GM21360 (cell line): Measurements from ENCODE around the gene N4BP3.

Experiments used
- ATAC-seq: cut with Tn5 transposase; IDR thresholded peaks from one replicate; pipeline ENCODE4 v1.9.1; 2021; ENCODE audit warnings: mild to moderate bottlenecking, moderate library complexity; ENCODE audit not compliant: unreplicated experiment

N4BP3 gene

DNA sequence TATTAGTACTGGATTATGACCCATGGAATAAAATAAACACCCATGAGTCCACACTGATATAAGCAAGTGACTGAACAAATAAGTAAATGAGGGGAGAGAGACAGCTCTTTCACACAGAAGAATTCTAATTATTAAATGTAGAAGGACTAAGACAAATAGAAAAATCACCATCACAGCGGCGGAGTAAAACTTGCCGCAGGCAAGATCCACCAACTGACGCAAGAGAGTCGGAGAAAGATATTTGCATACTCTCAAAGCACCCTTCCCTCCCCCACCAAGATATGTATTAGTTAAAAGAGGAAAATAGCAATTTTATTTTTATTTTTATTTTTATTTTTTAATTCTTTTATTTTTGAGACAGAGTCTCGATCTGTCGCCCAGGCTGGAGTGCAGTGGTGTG lies 14.6 kb upstream of the N4BP3 start:
- ATAC-seq = no peak

- no peak for ATAC-seq
Measured at GRCh38 chr5:178103612-178104011, 9.7 kb upstream of the N4BP3 start.

DNA sequence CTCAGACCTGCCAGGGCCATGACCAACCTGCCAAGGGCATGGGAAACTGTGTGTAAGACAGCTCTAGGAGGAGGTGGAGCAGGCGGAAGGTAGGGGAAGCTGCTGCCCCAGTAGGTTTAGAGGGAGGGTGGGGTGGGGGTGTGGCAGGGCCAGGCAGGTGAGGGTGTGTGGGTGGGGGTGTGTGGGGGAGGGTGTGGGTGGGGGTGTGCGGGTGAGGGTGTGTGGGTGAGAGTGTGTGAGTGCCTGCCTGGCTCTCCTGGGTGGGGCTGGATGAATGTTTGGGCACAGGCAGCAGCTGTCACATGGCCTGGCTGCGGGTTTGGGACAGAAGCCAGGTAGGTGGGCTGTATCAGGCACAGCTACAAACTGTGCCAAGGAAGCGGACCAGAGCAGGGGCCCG lies 8.8 kb upstream of the N4BP3 start:
- no peak for ATAC-seq

DNA sequence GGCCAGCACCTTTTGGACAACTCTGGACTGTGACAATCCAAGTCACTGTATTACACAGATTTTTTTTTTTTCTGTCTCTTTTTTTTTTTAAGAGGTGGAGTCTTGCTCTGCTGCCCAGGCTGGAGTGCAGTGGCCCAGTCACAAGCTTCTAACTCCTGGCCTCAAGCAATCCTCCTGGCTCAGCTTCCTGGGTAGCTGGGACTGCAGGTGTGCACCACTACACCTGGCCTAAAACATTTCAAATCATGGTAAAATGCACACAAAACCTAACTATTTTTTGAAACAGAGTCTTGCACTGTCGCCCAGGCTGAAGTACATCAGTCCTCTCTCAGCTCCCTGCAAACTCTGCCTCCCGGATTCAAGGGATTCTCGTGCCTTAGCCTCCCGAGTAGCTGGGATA lies 7.2 kb upstream of the N4BP3 start:
- ATAC-seq = no peak

DNA sequence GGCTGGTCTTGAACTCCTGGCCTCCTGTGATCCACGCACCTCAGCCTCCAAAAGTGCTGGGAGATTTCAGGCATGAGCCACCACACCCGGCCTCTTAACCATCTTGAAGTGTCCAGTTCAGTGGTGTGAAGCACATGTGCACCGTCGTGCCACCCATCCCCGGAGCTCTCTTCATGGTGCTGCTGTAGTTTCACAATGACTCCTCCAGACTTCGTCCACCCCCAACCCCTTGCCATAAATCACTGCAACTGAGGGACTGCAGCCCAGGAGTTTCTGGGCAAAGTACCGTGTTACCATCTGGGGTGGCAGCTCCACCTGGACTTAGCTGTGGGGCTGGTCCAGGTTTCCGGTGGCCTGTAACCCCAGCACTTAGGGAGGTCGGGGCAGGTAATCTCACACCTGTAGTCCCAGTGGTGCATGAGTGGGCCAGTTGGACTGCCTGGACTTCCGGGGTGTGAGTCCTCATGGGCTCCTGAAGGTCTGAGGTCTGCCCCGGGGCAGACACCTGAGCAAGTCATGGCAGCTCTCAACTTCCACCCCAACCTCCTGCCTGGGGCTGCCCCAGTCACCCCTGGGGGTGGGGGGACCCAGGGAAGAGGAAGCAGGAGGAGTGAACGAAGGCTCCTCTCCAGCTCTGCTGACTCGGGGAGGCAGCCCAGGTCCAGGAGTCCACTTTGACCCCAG lies 6.6 kb upstream of the N4BP3 start:
- no peak for ATAC-seq

GRCh38 chr5:178107756-178108310 lies 5.5 kb upstream of the N4BP3 start:
- no peak for ATAC-seq

- no peak for ATAC-seq
Measured at GRCh38 chr5:178108446-178108845, 4.9 kb upstream of the N4BP3 start.

DNA sequence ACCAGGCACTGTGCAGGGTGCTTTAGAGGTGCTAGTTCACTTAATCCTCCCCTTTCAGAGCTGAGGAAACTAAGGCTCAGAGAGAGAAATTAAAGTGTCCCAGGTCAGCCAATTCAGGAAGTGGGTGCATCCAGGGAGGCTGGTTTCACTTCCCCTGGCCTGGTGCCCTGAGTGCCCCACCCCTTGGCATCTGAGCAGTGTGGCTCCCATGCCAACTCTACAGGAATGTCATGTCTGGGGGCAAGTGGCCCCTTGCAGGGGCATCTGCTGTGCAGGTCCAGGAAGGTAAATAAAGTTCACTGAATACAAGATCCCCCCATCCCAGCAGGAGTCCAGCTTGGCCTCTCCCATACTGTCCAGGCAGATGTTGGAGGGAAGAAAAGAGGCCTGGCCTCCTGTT lies 4.4 kb upstream of the N4BP3 start:
- no peak for ATAC-seq

- no peak for ATAC-seq
Measured at GRCh38 chr5:178110511-178110910, 2.8 kb upstream of the N4BP3 start.

GRCh38 chr5:178111925-178112324 lies 1.4 kb upstream of the N4BP3 start:
- no peak for ATAC-seq

DNA sequence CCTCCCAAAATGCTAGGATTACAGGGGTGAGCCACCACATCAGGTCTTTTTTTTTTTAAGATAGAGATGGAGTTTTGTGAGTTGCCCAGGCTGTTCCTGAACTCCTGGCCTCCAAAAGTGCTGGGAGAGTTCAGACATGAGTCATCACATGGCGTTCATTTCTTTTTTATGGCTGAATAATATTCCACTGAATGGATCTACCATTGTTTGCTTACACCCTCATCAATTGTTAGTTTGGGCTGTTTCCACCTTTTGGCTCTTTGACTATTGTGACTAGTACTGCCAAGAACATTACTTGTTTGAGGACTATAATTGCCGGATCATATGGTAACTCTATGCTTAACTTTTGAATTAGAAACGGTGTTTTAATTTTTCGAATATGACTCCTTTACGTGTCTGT lies 787 bp upstream of the N4BP3 start:
- ATAC-seq = no peak

GRCh38 chr5:178113841-178114324 lies 551 bp downstream of the N4BP3 start:
- ATAC-seq = peak; percentile 15

DNA sequence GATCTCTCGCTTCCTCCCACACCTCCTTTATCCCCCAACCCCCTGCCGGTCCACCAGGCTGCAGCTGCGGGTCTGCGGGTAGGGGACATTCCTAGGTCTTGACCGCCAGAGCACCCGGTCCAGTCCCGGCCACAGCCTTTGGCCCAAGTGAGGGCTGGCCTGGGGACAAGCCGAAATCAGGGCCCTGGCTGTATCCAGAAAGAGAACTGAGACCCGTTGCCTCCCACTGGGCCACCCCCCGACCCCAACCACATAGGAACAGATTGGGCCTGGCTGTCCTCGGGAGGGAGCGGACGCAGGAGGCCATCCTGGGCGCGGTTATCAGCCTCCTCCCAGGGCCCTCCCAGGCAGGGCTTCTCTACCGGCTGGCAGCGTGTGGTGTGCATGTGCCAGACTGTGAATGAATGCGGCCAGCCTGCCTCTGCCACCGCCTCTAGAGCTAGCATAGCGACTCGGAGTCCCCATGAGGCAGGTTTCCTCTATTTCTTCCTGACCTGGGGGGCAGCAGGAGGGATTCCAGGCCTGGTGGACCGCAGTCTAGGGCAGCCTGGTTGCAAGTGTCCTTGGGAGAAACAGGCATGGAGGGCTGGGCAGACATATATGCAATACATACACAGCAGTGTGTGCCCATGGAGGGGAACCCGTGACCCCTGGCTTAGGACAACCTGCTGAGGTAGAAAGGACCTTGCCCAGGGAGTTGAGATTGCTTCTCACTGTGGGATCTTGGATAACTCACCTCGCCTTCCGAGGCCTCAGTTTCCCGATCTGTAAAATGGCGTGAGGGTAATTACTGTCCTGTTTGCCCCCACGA lies 1.2 kb downstream of the N4BP3 start:
- no peak for ATAC-seq

GRCh38 chr5:178115136-178115813 lies 1.9 kb downstream of the N4BP3 start:
- ATAC-seq = no peak

DNA sequence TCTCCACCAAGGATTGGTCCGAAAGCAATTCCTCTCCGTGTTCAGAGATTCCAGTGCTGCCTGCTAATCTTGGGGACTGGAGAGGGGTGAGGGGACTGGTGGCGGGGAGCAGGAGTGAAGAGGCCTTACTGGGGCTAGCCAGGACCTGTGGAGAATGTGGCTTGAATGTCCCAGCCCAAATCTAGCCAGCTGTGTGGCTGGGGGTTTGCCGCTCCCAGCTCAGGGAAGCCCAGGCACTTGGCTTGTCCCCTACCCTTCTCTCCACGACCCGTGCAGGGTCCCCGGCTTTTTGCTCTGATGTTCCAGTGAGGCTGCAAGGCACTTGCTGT lies 2.4 kb downstream of the N4BP3 start:
- ATAC-seq = no peak

DNA sequence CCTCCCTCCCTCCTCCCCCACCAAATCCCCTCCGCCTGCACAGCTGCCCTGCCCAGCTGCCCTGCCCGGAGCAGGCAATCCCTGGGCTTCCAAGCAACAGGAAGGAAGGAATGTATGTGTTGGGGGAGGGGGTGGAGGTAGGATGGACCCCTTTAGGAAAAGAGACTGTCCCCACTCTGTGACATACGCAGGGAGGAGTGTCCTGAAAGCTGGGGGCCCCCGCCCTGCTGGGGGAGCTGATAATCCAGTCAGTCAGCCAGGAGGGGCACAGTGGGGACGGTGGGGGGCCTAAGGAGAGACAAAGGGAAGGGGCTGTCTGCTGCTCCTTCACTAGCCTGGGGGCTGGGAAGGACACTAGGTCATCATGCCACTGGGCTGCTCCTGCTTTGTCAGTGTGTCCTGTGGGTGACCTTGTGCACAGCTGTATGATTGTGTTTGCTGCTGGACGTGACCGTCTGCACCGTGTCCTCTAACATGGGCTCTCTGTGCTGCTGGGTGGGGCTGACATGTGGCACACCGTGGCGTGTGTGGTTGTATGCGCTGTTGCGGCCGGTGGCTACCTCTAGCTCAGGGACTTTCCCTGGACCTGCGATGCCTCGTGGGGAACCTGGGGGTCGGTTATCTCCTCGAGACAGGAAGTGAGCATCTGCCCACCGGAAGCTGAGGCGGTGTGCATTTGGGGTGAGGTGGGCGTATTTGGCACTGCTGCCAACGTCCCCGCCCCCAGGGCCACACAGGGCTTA lies 3.0 kb downstream of the N4BP3 start:
- peak; percentile 27 for ATAC-seq

DNA sequence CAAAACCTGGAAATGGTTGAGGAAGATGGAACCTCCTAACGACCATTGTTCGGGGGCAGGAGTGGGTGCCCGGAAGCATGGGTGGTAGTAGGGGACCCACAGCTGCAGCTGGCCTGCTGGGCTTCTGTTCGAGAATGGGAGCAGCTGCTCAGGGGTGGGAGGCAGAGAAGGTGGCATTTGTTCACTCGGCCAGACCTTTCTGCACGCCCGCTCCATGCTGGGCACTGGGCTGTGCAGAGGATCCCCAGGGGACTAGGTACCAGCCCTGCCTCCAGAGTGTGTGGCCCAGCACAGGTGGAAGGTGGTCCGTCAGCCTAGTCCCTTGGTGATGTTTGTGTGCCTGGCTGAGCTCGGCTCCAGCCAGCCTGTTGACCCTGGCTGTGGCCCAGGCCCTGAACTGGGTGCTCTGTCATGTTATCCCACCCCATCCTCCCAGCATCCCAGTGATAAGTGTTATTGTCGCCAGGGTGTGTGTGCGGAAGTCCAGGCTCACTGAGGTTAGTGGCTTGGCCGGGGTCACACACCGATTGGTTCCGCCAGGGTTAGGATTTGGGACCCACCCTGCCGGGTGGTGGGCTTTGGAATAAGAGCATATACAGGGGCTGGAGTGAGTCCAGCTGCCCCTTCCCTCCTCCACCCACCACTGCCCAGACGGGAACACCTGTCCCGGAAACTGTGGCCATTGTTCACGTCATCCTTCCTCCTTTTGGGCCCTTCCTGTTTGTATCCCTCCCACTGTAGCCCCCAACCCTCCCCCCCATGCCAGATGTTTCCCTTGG lies 4.8 kb downstream of the N4BP3 start:
- no peak for ATAC-seq

GRCh38 chr5:178119915-178120606 lies 6.7 kb downstream of the N4BP3 start:
- ATAC-seq = no peak

- peak; percentile 69 for ATAC-seq
Measured at GRCh38 chr5:178120607-178121357, 7.5 kb downstream of the N4BP3 start.
